Right ventricle myocardium superior (tissue), 1 donor: ENCODE results near the gene EIF1AX. TPM values are rescaled to one million over a fixed set of nuclear protein-coding genes. Genes with fewer than 3 reads are reported as not detected.
"Not testable (repeated sequence)": the region's sequence is repeated elsewhere in the genome, so short reads cannot be mapped to it uniquely, and the experiment has no call there.

Experiments used
- ATAC-seq: fragments of 200-7000 bp; cut with Tn5 transposase; one replicate; pipeline ENCODE4 v1.9.1; 2020; ENCODE audit warnings: mild to moderate bottlenecking; ENCODE audit not compliant: poor library complexity
- DNase-seq: peaks from one replicate; pipeline ENCODE4 v3.0.0-alpha.2; 2020
- intact Hi-C: fragments of 100-400 bp; cut with DNase I; formaldehyde crosslinking; loops from one replicate; pipeline ENCODE4 v1.11.2; 2022
- long read RNA-seq: library from polyadenylated mRNA; unstranded; transcript quantifications from one replicate; pipeline ENCODE4 v2.0.0, GENCODE V29; 2021
- total RNA-seq: library from RNA; stranded (reverse); fragmentation: NEBNext Ultra II Directional; extraction: Animal tissue kit (Norgen Biotek cat#: 25700); gene quantifications from one replicate; pipeline ENCODE4 v1.2.1, GENCODE V29; 2021
- donor health status: DM: no; HTN: yes; CAD: no; lungs with severe emphysema.

EIF1AX gene, protein sequence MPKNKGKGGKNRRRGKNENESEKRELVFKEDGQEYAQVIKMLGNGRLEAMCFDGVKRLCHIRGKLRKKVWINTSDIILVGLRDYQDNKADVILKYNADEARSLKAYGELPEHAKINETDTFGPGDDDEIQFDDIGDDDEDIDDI
- total RNA-seq: 58.3 TPM
- long read RNA-seq, full-length matches to known transcripts: 42 of 48 reads
- long read RNA-seq, partial matches to known transcripts: 3 of 48 reads
- long read RNA-seq, other reads (novel, unspliced or antisense): 3 of 48 reads

DNA sequence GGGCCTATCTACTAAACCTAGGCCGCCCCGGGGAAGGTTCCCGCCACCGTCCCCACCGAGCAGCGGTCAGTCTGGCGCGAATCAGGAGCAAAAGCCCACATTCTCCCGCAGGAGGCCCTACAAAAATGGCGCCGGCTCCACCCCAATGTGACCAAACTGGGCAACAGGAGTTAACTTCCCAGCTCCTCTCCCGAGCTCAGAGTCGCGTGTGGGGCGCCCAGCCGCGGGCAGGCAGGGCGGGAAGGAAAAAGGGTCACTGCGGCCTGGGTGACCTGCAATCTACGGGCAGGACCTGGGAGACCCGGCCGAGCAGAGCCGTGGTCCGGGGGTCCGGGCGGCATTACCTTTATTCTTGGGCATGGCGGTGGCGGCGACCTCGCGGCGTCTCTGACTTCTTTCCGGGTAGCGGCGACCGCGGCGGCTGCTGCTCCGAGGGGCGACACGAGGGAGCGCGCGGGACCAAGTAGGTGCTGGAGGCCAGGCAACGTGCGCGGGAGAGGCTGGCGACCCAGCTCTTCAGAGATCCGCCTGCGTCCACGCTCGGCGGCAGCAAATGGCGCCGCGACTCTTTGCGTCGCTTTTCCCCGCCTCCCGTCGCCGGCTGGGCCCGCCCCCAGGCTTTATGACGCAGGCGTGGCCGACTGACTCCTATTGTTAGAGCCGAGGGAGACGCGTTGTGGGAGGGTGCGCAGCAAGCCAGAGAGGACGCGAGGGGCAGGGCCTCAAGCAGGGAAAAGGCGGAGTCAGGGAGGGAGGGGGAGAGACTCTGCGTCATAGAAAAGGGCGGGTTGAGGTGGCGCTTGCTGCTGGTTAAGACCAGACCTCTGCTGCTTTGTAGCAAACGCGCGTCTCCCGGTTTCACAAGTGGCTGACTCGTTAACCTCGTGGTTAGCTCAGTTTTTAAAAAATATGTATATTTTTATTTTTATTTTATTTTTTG lies at the start of gene EIF1AX:
Gene EIF1AX (minus strand): TSS at position 558 of the 940 bp plus-strand sequence. CDS start 198 bp downstream, at position 360.
- DNase-seq (peak; percentile 97), ATAC-seq (peak; percentile 99)
- intact Hi-C loops: no loop called here

DNA sequence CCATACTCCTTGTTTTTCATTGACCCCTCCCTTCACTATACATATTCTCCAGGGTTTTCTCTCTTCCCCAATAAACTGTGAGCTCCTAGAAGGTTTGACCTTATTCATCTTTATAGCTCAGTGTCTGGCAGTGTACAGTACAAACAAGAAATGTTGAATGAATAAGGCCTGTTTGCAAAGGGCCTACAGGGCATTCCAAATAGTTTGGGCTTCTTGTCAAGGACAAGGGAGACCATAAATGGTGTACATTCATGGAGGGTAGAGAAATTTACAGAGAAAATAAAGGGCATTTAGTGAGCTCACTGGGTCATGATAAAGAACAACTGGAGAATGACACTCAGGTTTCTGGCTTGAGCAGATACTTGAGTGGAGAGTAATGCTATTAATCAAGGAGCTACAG lies 47.5 kb upstream of the EIF1AX start:
- ATAC-seq: no peak
- no peak for DNase-seq
- intact Hi-C loops: no loop called here

DNA sequence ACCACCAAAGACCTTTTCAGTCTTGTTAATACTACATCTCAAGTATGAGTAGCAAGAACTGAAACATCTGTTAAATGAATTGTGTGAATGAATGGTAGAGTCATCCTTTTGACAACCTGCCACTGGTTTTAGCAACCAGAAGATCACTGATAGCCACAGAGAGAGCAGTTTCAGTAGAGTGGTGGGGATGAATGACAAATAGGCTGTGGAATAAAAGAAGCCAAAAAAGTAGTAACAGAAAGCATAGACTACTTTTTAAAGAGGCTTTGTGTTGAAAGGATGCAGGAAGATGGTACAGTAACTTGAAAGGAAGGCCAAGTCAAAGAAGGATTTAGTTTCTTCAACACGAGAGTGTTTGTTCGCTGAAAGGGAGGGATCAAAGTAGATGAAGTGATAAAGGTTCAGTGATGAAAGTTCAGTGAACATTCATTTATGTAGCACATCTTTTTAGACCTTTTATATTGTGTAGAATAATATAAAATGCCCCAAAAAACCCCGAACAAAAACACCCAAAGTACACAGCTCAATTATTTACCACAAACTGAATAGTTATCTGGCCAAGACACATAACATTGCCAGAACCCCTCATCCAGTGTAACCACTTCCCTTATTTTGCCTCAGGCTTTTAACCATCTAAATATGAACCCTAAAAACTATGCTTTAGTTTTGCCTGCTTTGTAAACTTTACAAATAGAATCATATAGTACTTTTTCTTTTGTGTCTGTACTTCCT lies 40.1 kb upstream of the EIF1AX start:
- DNase-seq (no peak), ATAC-seq (no peak)
- intact Hi-C loops: no loop called here

DNA sequence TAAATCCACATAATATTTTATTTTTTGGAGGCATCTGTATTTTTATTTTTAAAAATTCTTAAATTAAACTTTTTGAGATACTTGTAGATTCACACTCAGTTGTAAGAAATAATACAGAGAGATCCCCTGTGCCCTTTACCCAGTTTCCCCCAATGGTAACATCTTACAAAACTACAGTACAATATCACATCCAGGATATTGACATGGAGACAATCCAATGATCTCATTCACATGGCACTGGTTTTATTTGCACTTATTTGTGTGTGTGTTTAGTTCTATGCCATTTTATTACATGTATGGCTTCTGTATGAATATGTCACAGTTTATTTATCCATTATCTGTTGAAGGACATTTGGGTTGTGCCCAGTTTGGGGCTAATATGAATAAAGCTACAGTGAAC lies 35.5 kb upstream of the EIF1AX start:
- DNase-seq: no peak
- intact Hi-C loops: no loop called here
- ATAC-seq: no peak

DNA sequence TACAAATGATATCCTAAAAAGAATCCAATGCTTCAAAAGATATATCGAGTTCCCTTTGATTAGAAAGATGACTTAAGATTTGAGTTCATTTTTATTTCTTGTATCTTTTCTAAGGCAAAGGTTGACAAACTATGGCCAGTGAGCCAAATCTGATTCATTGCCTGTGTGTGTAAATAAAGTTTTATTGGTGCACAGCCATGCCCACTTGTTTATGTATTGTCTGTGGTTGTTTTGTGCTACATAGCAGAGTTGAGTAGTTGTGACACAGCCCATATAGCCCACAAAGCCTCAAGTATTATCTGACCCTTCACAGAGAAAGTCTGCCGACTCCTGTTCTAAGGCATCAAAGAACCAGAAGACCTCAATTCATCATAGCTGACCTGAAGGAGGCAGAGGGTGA lies 32.2 kb upstream of the EIF1AX start:
- ATAC-seq (no peak), DNase-seq (no peak)
- intact Hi-C loops: no loop called here

DNA sequence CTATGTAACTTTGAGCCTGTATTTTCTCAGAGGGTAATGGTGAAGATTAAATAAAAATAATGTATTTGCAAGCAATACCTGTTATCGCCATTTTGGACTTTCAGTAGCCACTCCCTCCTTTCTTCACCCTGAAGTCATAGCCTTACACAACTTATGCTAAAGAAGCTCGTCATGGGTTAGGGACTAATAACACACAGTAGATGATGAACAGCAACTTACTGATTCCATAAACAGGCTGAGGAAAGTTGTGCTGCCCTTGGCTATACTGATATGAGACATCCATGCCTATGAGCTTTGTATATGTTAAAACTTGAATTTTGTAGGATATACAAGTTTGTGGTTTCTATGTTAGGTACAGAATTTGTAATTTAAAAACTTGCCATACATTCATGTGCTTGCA lies 31.7 kb upstream of the EIF1AX start:
- ATAC-seq: no peak
- no peak for DNase-seq
- intact Hi-C loops: no loop called here

DNA sequence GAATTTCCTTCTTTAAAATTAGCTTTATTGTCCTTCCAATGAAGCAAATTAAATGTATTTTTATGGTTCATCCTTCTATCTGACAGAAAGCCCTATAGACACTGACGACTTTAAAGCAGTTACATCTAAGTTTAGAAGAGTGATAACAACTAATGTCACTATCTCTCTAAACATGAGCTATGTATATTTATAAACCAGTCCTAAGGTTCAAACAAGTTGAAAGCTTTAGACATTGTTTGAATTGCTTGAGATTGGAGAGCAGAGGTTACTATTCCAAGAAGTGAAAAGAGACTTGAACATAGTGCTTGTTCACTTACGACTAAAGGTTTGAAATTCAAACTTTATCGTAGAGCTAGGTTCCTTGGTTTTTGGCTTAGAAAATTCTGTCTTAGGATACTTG lies 30.2 kb upstream of the EIF1AX start:
- ATAC-seq: peak; percentile 63
- intact Hi-C loops: no loop called here
- DNase-seq: no peak

DNA sequence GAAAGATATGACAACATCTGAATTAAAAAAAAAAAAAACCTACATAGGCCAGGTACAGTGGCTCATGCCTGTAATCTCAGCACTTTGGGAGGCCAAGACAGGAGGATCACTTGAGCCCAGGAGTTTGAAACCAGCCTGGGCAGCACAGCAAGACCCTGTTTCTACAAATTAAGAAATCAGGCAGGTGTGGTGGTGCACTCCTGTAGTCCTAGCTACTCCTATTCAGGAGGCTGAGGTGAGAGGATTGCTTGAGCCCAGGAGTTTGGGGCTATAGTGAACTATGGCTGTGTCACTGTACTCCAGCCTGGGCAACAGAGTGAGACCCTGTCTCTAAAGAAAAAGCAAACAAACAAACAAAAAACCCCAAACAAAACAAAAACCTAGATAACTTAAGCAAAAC lies 20.9 kb upstream of the EIF1AX start:
- ATAC-seq, DNase-seq, intact Hi-C loops: not testable (repeated sequence)

DNA sequence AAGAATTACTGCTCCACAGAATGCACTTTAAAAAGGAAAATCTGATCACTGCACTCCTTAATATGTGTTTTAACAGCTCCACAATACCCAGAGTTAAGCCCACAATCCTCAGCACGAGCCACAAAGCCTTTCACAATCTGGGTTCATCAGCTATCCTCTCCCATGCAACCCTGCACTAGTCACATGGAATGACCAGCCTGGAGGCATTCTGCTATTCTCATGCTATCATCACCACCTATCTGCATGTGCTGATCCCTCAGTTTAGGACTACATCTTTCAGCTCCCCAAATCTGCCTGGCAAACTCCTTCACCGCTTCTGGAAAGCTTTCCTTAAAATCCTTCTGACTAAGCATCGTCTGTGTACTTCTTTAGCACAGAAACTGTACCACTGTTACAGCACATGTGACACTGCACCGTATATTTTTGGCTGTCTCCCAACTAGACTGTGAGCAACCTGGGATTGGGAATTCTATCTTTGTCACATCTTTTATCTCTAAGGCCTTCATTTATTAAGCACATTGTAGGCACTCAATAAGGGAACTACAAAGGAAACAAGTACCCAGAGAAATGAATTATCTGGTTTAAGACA lies 18.3 kb upstream of the EIF1AX start:
- intact Hi-C loops: no loop called here
- no peak for DNase-seq
- ATAC-seq: no peak

DNA sequence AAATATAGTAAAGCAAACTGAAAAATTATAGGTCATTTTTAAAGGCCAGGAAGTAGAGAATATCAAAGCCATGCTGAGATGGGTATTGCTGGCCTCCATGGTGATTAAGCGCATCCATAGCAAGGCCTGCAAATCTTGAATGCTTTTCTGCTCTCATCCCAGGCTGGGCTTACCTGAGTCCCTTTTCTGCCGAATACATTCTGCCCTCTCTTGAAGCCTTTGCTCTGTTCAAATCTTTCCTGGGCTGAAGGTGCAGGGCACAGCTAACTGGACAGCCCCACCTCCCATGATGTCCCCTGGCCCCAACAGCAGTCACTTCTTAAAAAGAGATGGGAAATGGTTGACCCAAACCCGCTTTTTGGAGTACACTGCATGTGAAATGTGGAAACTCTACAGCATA lies 10.1 kb upstream of the EIF1AX start:
- DNase-seq: no peak
- intact Hi-C loops: no loop called here
- ATAC-seq: no peak

DNA sequence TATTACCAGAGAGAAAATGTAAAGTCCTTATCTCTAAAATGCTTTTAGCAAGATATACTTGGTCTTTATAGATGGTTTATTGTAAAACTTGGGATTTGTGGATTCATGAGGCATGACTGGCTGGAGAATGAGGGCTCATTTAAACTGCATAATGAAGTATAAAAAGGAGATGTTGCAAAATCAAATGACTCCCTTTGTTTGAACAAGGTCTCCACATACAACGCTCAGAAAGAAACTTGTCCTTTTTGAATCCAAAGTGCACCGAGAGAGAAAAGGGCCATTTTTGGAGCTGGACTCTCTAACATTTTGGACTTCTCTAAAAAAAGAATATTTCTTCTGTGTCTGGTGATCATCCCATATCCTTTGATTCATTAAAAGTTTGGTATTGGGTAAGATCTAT lies 7.7 kb upstream of the EIF1AX start:
- intact Hi-C loops: no loop called here
- ATAC-seq (no peak), DNase-seq (no peak)

DNA sequence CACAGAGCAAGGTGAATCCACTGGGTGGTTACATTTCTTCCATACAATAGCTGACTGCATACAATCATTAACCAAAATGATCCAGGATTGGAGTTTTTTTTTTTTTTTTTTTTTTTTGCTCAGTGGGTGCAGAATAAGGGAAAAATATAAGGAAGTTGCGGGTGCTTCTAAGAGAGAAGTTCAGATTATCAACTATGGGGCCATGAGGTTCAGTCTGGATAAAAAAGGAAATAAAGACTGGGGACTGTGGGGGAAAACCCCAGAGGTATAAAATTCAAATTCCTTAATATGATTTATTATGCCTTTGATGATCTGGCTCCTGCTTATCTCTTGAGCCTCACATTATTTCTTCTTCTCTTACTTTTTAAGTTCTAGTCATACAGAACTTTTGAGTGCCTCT lies 5.9 kb upstream of the EIF1AX start:
- intact Hi-C loops: no loop called here
- DNase-seq: no peak
- ATAC-seq: no peak

DNA sequence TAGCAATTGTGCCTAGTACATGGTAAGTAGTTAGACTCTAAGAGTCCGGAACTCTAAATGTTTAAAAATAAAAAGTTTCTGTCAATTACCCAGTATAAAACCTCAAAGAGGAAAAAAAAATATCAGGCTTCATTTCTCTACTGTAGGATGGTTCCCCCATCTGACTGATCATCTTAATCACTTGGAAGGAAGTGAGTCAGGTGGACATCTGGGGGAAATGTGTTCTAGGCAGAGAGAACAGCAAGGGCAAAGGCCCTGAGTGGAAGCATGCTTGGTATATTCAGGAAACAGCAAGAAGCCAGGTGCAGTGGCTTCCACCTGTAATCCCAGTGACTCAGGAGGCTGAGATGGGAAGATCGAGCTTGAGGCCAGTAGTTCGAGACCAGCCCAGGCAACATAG lies 2.9 kb upstream of the EIF1AX start:
- DNase-seq (no peak), ATAC-seq (no peak)
- intact Hi-C loops: no loop called here

DNA sequence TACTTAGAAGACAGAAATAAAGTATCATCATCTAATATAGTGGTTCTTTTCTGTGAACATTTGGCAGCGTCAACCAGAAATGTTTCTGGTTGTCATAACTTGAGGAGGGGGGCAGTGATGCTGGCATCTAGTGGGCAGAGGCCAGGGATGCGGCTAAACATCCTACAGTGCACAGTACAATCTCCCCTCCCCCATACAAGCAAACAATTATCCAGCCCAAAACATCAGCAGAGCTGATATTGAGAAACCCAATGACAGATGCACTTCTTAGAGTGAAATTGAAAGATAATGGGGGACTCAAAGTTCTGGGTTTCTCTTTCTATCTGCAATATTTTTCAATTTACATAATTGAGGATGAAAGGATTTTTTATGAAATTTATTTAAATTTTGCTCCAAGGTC lies 1.9 kb upstream of the EIF1AX start:
- ATAC-seq (no peak), DNase-seq (no peak)
- intact Hi-C loops: no loop called here

DNA sequence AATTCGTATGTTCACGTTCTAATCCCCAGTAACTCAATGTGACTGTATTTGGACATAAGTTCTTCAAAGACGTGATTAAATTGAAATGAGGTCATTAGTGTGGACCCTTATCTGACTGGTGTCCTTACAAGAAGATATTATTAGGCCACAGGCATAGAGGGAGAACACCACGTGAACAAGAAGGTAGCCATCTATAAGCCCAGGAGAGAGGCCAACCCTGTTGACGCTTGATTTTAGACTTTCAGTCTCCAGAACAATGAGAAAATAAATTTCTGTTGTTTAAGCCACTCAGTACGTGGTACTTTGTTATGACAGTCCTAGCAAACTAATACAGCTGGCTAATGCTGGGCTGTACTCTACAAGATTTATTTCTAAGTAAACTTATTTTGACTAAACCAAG lies 1.5 kb upstream of the EIF1AX start:
- DNase-seq (no peak), ATAC-seq (no peak)
- intact Hi-C loops: no loop called here

DNA sequence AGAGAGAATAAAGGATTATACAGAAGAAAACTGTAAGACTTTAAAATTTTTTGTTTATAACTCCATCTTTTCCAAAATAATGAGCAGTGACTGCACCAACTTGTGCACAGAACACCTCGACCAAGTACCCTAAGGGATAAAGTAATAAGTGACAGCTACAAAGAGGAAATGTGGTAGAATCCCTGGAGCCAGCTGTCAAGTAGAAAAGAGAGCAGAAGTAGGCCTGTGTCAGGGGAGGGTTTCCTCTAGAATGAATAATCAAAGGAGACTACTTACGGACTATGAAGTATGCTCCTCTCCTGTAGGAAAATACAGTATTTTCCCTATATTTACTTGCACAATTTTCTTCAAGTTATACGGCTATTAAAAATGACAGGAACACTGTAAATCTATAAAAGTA lies 1.2 kb downstream of the EIF1AX start:
- ATAC-seq (no peak), DNase-seq (no peak)
- intact Hi-C loops: no loop called here

DNA sequence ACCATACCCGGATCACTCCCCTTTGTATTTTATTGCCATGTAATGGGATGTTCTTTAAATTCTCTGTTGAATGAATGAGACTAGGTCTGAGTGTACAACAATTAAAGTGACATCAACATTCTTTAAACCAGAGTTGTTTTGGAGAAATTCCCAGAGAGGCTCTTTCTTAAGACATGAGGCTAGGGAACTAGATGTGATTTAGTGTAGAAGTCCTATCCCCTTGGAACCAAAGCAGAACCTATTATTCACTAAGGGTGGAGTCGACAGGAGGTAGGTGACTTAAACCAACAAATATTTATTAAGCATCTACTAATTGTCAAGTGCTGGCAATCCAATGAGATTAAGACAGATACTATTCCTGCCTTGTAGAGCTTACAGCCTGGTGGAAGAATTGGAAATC lies 1.7 kb downstream of the EIF1AX start:
- ATAC-seq (no peak), DNase-seq (no peak)
- intact Hi-C loops: no loop called here

DNA sequence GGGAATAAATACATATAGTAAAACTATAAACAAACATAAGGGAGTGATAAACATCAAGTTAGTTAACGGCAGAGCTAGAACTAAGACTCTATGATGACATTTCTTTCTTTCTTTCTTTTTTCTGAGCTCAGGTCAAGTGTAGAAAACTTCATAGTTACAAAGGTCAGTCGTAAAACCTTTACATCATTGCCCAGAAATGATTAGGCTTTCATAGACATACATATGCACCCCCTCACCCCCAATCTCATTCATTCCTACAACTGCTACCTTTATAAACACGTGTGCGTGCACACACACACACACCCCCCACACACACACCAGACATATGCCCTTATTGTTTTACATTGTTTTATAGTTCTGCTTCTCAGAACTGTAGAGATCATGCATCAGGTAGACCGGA lies 5.7 kb downstream of the EIF1AX start:
- DNase-seq: no peak
- intact Hi-C loops: no loop called here
- no peak for ATAC-seq

DNA sequence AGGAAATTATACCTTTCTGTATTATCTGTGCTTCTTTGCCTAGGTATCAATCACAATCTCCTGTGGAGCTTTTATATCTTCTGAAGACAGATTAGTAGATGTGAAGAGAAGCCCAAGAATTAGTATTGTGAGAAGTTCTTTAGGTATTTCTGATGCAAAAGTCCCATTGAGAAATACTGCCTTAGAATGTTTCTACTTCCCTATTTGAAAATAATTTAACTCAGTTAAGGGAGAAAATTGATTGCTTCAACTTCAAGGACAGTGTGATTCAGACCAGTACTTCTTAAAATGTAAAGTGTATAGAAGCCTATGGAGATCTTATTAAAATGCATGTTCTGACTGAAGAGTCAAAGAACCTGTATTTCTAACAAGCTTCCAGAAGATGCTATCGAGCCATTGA lies 9.0 kb downstream of the EIF1AX start:
- intact Hi-C loops: no loop called here
- ATAC-seq (no peak), DNase-seq (no peak)
